GM12878 (cell line): ENCODE results near the gene ITGA3. TPM values are rescaled to one million over a fixed set of nuclear protein-coding genes. Genes with fewer than 3 reads are reported as not detected.

Experiments
- ATAC-seq: fragments of 200-7000 bp; cut with Tn5 transposase; 3 replicates; pipeline ENCODE4 v1.9.1; 2020; ENCODE audit warnings: mild to moderate bottlenecking, moderate library complexity
- BruUV-seq: library from RNA; stranded (reverse); fragments of 400-500 nt; replicated peaks from 2 replicates; lab custom pipeline; 2021; lab: Mats Ljungman, UMichigan
- CTCF ChIA-PET: fragments of 300-600 bp; sonication (Branson Sonifier 250); formaldehyde crosslinking; extraction: SDS; loops from one replicate; lab custom pipeline; 2021; ENCODE audit warnings: inconsistent platforms; lab: Yijun Ruan, JAX
- POLR2A ChIA-PET: fragments of 350-600 bp; formaldehyde crosslinking; extraction: SDS; loops from one replicate; lab custom pipeline; 2021; ENCODE audit warnings: inconsistent platforms; lab: Charles Lee
- RAD21 ChIA-PET: fragments of 300-600 bp; sonication (Branson Sonifier 250); formaldehyde crosslinking; loops from one replicate; lab custom pipeline; 2023; ENCODE audit warnings: antibody characterized with exemption; ENCODE audit not compliant: unreplicated experiment; lab: Charles Lee
- SMC1A ChIA-PET: fragments of 300-600 bp; sonication (Branson Sonifier 250); formaldehyde crosslinking; loops from one replicate; lab custom pipeline; 2023; ENCODE audit not compliant: unreplicated experiment, uncharacterized antibody; lab: Charles Lee
- DNase-seq: peaks from one replicate; pipeline ENCODE4 v3.0.0-alpha.2; 2011; ENCODE audit warnings: low read depth, low spot score
- FAIRE-seq: peaks from 3 replicates; lab custom pipeline; 2011; peaks lifted over from hg19 to GRCh38; lab: Jason Lieb, UNC
- H2AFZ ChIP-seq: 2 replicates; pipeline ENCODE4 v1.6.0; 2011; ENCODE audit warnings: low read depth, low read length, control low read depth; ENCODE audit not compliant: control insufficient read depth
- H3K27ac ChIP-seq: 2 replicates; pipeline ENCODE4 v1.5.1; 2011; ENCODE audit warnings: control low read depth; ENCODE audit not compliant: control insufficient read depth, insufficient read depth
- H3K27me3 ChIP-seq, 2 experiments: replicated peaks in 1 of 2; 2 replicates each; pipeline versions ENCODE4 v1.6.0 to v1.6.1; 2011; ENCODE audit warnings: low read length in 1 of 2; ENCODE audit not compliant: control insufficient read depth in 2 of 2, insufficient read depth in 2 of 2
- H3K36me3 ChIP-seq, 2 experiments: 2 replicates each; pipeline ENCODE4 v1.5.1; 2011; ENCODE audit warnings: low read length in 1 of 2; ENCODE audit not compliant: control insufficient read depth in 2 of 2, insufficient read depth in 2 of 2
- H3K4me1 ChIP-seq: 2 replicates; pipeline ENCODE4 v1.6.1; 2011; ENCODE audit warnings: mild to moderate bottlenecking, low read length, moderate library complexity, mixed read lengths; ENCODE audit not compliant: control insufficient read depth, insufficient read depth
- H3K4me2 ChIP-seq: 2 replicates; pipeline ENCODE4 v1.6.0; 2011; ENCODE audit warnings: control low read depth; ENCODE audit not compliant: control insufficient read depth, insufficient read depth
- H3K4me3 ChIP-seq: fragments of 200-600 bp; sonication (generic); 2 replicates; pipeline ENCODE4 v1.5.1; 2016
- H3K79me2 ChIP-seq: 2 replicates; pipeline ENCODE4 v1.6.0; 2011; ENCODE audit warnings: low read length; ENCODE audit not compliant: control insufficient read depth, insufficient read depth
- H3K9ac ChIP-seq: 2 replicates; pipeline ENCODE4 v1.8.0; 2011; ENCODE audit warnings: low read length, control low read depth, mixed read lengths; ENCODE audit not compliant: control insufficient read depth, insufficient read depth
- H3K9me3 ChIP-seq: replicated peaks from 3 replicates; pipeline ENCODE4 v1.5.1; 2011; ENCODE audit warnings: mild to moderate bottlenecking, low read length; ENCODE audit not compliant: control insufficient read depth, insufficient read depth
- H4K20me1 ChIP-seq: 2 replicates; pipeline ENCODE4 v1.6.0; 2011; ENCODE audit not compliant: control insufficient read depth, insufficient read depth
- ATF7 ChIP-seq: fragments of 450-650 bp; IDR thresholded peaks from 2 replicates; pipeline ENCODE4 v1.6.1; 2016; ENCODE audit warnings: low read depth, mild to moderate bottlenecking
- BCLAF1 ChIP-seq: fragments of 450-650 bp; IDR thresholded peaks from 2 replicates; pipeline ENCODE4 v1.6.1; 2017; ENCODE audit warnings: antibody characterized with exemption, mild to moderate bottlenecking, moderate library complexity
- DPF2 ChIP-seq: fragments of 450-650 bp; IDR thresholded peaks from 2 replicates; pipeline ENCODE4 v1.6.1; 2017; ENCODE audit warnings: mild to moderate bottlenecking
- EED ChIP-seq: sonication (generic); IDR thresholded peaks from 2 replicates; pipeline ENCODE4 v1.6.1; 2016; ENCODE audit warnings: antibody characterized with exemption, low read depth
- FOXK2 ChIP-seq: fragments of 450-650 bp; IDR thresholded peaks from 2 replicates; pipeline ENCODE4 v1.6.1; 2017; ENCODE audit warnings: mild to moderate bottlenecking, moderate library complexity
- IRF4 ChIP-seq: IDR thresholded peaks from 2 replicates; pipeline ENCODE4 v1.6.1; 2011; ENCODE audit warnings: low read depth, low read length
- PAX5 ChIP-seq: IDR thresholded peaks from 2 replicates; pipeline ENCODE4 v1.6.1; 2011; ENCODE audit warnings: low read depth, low read length, borderline replicate concordance
- POLR2A ChIP-seq: IDR thresholded peaks from 2 replicates; pipeline ENCODE4 v1.6.1; 2011; ENCODE audit warnings: low read depth, mild to moderate bottlenecking, low read length
- POLR2AphosphoS2 ChIP-seq: IDR thresholded peaks from 2 replicates; pipeline ENCODE4 v1.6.1; 2011; ENCODE audit warnings: low read depth, mild to moderate bottlenecking, low read length, improper control_type of control experiment, moderate library complexity
- RB1 ChIP-seq: fragments of 450-650 bp; formaldehyde crosslinking; IDR thresholded peaks from 2 replicates; pipeline ENCODE4 v1.6.1; 2017; ENCODE audit warnings: mild to moderate bottlenecking, borderline replicate concordance
- RFX5 ChIP-seq: IDR thresholded peaks from 2 replicates; pipeline ENCODE4 v1.6.1; 2011; ENCODE audit warnings: low read depth, low read length, improper control_type of control experiment
- SIN3A ChIP-seq: IDR thresholded peaks from 2 replicates; pipeline ENCODE4 v1.6.1; 2012; ENCODE audit warnings: low read depth, low read length, improper control_type of control experiment
- STAT3 ChIP-seq: IDR thresholded peaks from 2 replicates; pipeline ENCODE4 v1.6.1; 2011; ENCODE audit warnings: low read depth, low read length, improper control_type of control experiment
- SUZ12 ChIP-seq: fragments of 200-600 bp; sonication (generic); IDR thresholded peaks from one replicate; pipeline ENCODE4 v1.6.1; 2018; ENCODE audit warnings: antibody characterized with exemption, mild to moderate bottlenecking; ENCODE audit not compliant: unreplicated experiment
- TBL1XR1 ChIP-seq: IDR thresholded peaks from 2 replicates; pipeline ENCODE4 v1.6.1; 2012; ENCODE audit warnings: low read depth, low read length, improper control_type of control experiment
- TCF7 ChIP-seq: IDR thresholded peaks from 2 replicates; pipeline ENCODE4 v1.6.1; 2014; ENCODE audit warnings: antibody characterized with exemption, borderline replicate concordance
- ZBED1 ChIP-seq: IDR thresholded peaks from 2 replicates; pipeline ENCODE4 v1.6.1; 2016; ENCODE audit warnings: borderline replicate concordance
- ZNF622 ChIP-seq: fragments of 450-650 bp; IDR thresholded peaks from 2 replicates; pipeline ENCODE4 v1.6.1; 2017; ENCODE audit warnings: mild to moderate bottlenecking, inconsistent platforms
- WGBS: methylation state at CpG from one replicate; pipeline ENCODE4 v1.1.6; 2016; ENCODE audit warnings: low lambda C conversion rate; ENCODE audit not compliant: insufficient replicate concordance, insufficient coverage; ENCODE audit errors: missing lambda C conversion rate; 5-methylcytosine and 5-hydroxymethylcytosine counted together
- in situ Hi-C: fragments of 300-500 bp; cut with MboI; formaldehyde crosslinking; loops from 9 replicates; pipeline ENCODE4 v1.14.3; 2018; ENCODE audit warnings: mixed read lengths
- intact Hi-C: fragments of 100-400 bp; cut with micrococcal nuclease; formaldehyde crosslinking; loops from one replicate; pipeline ENCODE4 v1.14.2; 2022; ENCODE audit not compliant: unreplicated experiment
- polyA plus RNA-seq, 11 experiments: library from polyadenylated mRNA; depleted of rRNA in 4 of 11; unstranded in 6 of 11; stranded (reverse) in 5 of 11; fragments of >200 nt; fragmentation: Nextera tagmentation in 4 of 11; fragmentation: Illumina TruSeq in 1 of 11; extraction: Ambion mirVana in 4 of 11; extraction: Trizol in 1 of 11; gene quantifications; 1 replicate in 1 of 11; 2 replicates in 10 of 11; pipeline versions ENCODE4 v1.2.1 to v1.2.3, GENCODE V29; 2011 to 2016; ENCODE audit warnings: inconsistent platforms in 2 of 11, missing spikeins in 2 of 11, low read depth in 1 of 11
- total RNA-seq, 4 experiments: library from RNA; depleted of rRNA in 3 of 4; stranded (reverse); fragments of >200 nt in 3 of 4; fragmentation: Illumina TruSeq in 1 of 4; extraction: Trizol in 1 of 4; gene quantifications; 2 replicates each; pipeline versions ENCODE4 v1.2.1 to v1.2.3, GENCODE V29; 2013 to 2021

Gene ITGA3
- total and polyA plus RNA-seq, 10 of the 15 experiments (the other 5 are each of a cell fraction or from before 2014, with no cell fraction given): 0.29 to 13.4 (median 6.6) TPM

- CTCF ChIA-PET: interaction anchor here (1.0 to 9.7 kb wide), 8 partner anchors 14 to 86 kb away, joined by 3 to 118 read pairs (median 5); partner anchors contain the start of genes ITGA3 and PDK2
- in situ Hi-C loops: loop anchor here (5.0 kb wide), 1 partner anchor 64 kb away; no protein-coding TSS in a partner anchor
These were observed 27.2 kb upstream of the ITGA3 start for GRCh38 chr17:50028736-50029120.

More at GRCh38 chr17:50028736-50029120, 27.2 kb upstream of the ITGA3 start:
- no peaks in the 10 kb centered on the region for H4K20me1 ChIP-seq
- peaks cover 0 to 2% of the 10 kb centered on the region in 2 experiments; a peak in 3 of 4 replicates for H3K27me3 ChIP-seq
- FAIRE-seq: no peak
- H3K4me3 ChIP-seq: no peak overlapping the region
- no peak for TF ChIP-seq ZNF622
- TF ChIP-seq TBL1XR1: no peak
- no peak for TF ChIP-seq STAT3
- TF ChIP-seq DPF2: no peak
- no peak for TF ChIP-seq BCLAF1
- no peak for TF ChIP-seq IRF4
- TF ChIP-seq ATF7: no peak
- no peak for TF ChIP-seq RB1
- no peak for TF ChIP-seq TCF7
- TF ChIP-seq POLR2A: no peak
- TF ChIP-seq ZBED1: no peak
- TF ChIP-seq EED: no peak
- TF ChIP-seq SIN3A: no peak
- TF ChIP-seq RFX5: no peak
- TF ChIP-seq SUZ12: no peak
- no peak for TF ChIP-seq FOXK2
- TF ChIP-seq PAX5: no peak
- TF ChIP-seq POLR2AphosphoS2: no peak
- ChIA-PET POLR2A (no interaction called here), RAD21 (interaction anchor here (1.1 to 3.1 kb wide), 3 partner anchors 31 to 59 kb away, joined by 3 to 19 read pairs (median 7); no protein-coding TSS in a partner anchor), SMC1A (interaction anchor here (1.0 to 3.7 kb wide), 3 partner anchors 27 to 65 kb away, joined by 4 to 18 read pairs (median 6); partner anchors contain the start of gene ITGA3)
- no peak overlapping the region for H3K4me2 ChIP-seq
- H3K27ac ChIP-seq: no peak overlapping the region
- H3K9me3 ChIP-seq: no peaks in the 10 kb centered on the region; the same call in 2 of the 3 replicates
- no peaks in the 10 kb centered on the region for H3K36me3 ChIP-seq
- H3K9ac ChIP-seq: no peak overlapping the region
- H3K79me2 ChIP-seq: no peaks in the 10 kb centered on the region
- WGBS: 41% methylated on average over 6 of the region's 6 CpGs
- no peak for DNase-seq
- no TSS peak for BruUV-seq
- no peak for ATAC-seq
- H3K4me1 ChIP-seq: no peaks in the 10 kb centered on the region
- intact Hi-C loops: loop anchor here (1.0 kb wide), 1 partner anchor 27 kb away; no protein-coding TSS in a partner anchor
- H2AFZ ChIP-seq: no peak overlapping the region
